HFF-Myc (cell line): ENCODE measurements around the gene EPN1.
"Not testable (repeated sequence)": the region's sequence is repeated elsewhere in the genome, so short reads cannot be mapped to it uniquely, and the experiment has no call there.

ENCODE experiments used
- DNase-seq: peaks from one replicate; pipeline ENCODE4 v3.0.0-alpha.2; 2011; ENCODE audit warnings: low read depth; ENCODE audit errors: extremely low read depth
- H3K4me3 ChIP-seq: replicated peaks from 2 replicates; pipeline ENCODE4 v1.5.1; 2011; ENCODE audit warnings: low read depth, mild to moderate bottlenecking, control low read depth, low read length
- CTCF ChIP-seq: IDR thresholded peaks from 2 replicates; pipeline ENCODE4 v1.5.1; 2012; ENCODE audit warnings: mild to moderate bottlenecking, low read depth, low read length, control low read depth; ENCODE audit errors: missing control alignments

EPN1 gene

GRCh38 chr19:55738302-55738701, 63.3 kb downstream of the EPN1 start, which contains the start of gene NLRP9:
NLRP9 (minus strand) TSS chr19:55738402; CDS start chr19:55738374, 28 bp downstream.
- H3K4me3 ChIP-seq = no peak within 1 kb of the TSS
- no peak for TF ChIP-seq CTCF
- DNase-seq = no peak

- TF ChIP-seq CTCF = no peak
- H3K4me3 ChIP-seq = no peak overlapping the region
- DNase-seq = no peak
Measured at GRCh38 chr19:55750715-55751114, 75.7 kb downstream of the EPN1 start.

GRCh38 chr19:55753401-55753800, 78.4 kb downstream of the EPN1 start:
- TF ChIP-seq CTCF = no peak
- DNase-seq = no peak
- no peak overlapping the region for H3K4me3 ChIP-seq

GRCh38 chr19:55756808-55757207, 81.8 kb downstream of the EPN1 start:
- not testable (repeated sequence) for DNase-seq, H3K4me3 ChIP-seq

GRCh38 chr19:55758797-55759196, 83.8 kb downstream of the EPN1 start, which contains the start of gene RFPL4A:
RFPL4A (plus strand) TSS chr19:55759097; CDS start chr19:55761801, 2,704 bp downstream.
- not testable (repeated sequence) for H3K4me3 ChIP-seq, DNase-seq
